ENCODE measurements around the gene GHR.
A peak's percentile ranks its signal among the peaks of the same experiment; 100 is the strongest.
"Not testable (repeated sequence)": the region's sequence is repeated elsewhere in the genome, so short reads cannot be mapped to it uniquely, and the experiment has no call there.

Gene GHR

DNA sequence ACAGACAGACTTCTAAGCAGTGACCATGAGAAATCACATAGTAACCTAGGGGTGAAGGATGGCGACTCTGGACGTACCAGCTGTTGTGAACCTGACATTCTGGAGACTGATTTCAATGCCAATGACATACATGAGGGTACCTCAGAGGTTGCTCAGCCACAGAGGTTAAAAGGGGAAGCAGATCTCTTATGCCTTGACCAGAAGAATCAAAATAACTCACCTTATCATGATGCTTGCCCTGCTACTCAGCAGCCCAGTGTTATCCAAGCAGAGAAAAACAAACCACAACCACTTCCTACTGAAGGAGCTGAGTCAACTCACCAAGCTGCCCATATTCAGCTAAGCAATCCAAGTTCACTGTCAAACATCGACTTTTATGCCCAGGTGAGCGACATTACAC is 295.4 kb downstream of the GHR start:
- no peak for DNase-seq (ENCODE audit: low read depth)

DNA sequence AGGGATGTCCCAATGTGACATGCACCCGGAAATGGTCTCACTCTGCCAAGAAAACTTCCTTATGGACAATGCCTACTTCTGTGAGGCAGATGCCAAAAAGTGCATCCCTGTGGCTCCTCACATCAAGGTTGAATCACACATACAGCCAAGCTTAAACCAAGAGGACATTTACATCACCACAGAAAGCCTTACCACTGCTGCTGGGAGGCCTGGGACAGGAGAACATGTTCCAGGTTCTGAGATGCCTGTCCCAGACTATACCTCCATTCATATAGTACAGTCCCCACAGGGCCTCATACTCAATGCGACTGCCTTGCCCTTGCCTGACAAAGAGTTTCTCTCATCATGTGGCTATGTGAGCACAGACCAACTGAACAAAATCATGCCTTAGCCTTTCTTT is 295.8 kb downstream of the GHR start:
- no peak for DNase-seq (ENCODE audit: low read depth)

DNA sequence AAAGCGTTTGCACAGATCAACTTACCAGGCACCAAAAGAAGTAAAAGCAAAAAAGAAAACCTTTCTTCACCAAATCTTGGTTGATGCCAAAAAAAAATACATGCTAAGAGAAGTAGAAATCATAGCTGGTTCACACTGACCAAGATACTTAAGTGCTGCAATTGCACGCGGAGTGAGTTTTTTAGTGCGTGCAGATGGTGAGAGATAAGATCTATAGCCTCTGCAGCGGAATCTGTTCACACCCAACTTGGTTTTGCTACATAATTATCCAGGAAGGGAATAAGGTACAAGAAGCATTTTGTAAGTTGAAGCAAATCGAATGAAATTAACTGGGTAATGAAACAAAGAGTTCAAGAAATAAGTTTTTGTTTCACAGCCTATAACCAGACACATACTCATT is 297.0 kb downstream of the GHR start:
- DNase-seq (ENCODE audit: low read depth): no peak

- no peak for DNase-seq (ENCODE audit: low read depth)
Measured at GRCh38 chr5:42721484-42721883, 298.2 kb downstream of the GHR start.

DNA sequence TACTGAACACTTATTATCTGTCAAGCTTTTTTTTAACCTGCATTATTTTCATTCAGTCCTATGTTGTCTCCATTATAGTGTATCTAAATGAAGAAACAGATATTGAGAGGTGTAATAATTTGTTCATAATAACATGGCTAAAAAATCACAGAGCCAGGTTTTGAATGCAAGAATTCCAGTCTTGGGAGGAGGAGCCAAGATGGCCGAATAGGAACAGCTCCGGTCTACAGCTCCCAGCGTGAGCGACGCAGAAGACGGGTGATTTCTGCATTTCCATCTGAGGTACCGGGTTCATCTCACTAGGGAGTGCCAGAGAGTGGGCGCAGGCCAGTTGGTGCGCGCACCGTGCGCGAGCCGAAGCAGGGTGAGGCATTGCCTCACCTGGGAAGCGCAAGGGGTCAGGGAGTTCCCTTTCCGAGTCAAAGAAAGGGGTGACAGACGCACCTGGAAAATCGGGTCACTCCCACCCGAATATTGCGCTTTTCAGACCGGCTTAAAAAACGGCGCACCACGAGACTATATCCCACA is 311.4 kb downstream of the GHR start:
- not testable (repeated sequence) for DNase-seq (ENCODE audit: low read depth)

DNA sequence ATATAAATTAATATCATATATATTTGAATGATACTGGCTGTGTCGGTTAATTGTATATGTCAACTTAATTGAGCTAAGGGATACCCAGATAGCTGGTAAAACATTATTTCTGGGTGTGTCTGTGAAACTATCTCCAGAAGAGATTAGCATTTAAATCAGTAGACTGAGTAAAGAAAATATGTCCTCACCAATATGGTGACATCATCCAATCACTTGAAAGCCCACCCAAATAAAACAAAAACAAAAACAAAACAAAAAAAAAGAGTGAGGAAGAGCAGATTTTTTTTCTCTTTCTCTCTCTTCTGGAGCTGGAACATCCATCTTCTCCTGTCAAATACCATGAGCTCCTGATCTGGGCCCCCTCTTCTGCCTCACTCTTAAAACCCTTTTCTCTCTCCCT is 317.7 kb downstream of the GHR start:
- DNase-seq (ENCODE audit: low read depth): no peak

DNA sequence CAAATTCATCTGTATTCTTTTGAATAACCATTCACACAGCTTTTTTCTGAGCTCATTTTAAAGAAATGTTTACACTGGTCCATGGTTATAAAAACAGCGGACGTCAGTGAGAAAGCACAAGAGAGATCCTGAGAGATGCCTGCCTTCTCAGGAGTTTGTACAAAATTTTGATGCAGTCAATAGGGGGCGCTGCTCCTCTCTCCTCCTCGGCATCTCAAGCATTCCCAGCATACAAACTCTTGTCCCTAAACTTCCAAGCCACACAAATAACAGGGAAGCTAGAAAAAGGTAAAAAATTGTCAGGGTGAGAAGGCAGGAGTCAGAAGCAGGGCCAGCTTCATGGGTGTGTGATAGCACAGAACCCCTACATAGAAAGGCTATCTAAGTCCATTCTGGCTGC is 322.2 kb downstream of the GHR start:
- DNase-seq (ENCODE audit: low read depth): no peak

GRCh38 chr5:42745856-42746255 is 322.6 kb downstream of the GHR start:
- DNase-seq (ENCODE audit: low read depth): no peak

DNA sequence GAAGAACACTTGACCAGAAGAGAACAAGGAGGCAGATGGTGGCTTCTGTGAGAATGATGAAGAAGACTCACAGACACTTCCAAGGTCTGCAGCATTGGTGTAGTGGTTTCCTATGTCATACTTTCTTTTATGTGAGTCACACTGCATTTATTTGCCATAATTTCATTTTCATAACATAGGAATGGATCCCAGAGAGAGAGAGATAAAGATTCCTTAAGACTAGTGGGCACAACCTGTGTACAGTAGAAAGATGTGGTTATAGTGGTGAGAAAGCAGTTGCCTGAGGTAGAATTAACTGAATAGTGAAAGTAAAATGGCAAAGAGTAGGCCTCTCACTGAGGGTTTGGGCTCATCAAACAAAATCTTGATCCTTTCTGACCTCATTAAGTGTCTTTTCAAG is 325.8 kb downstream of the GHR start:
- no peak for DNase-seq (ENCODE audit: low read depth)

DNA sequence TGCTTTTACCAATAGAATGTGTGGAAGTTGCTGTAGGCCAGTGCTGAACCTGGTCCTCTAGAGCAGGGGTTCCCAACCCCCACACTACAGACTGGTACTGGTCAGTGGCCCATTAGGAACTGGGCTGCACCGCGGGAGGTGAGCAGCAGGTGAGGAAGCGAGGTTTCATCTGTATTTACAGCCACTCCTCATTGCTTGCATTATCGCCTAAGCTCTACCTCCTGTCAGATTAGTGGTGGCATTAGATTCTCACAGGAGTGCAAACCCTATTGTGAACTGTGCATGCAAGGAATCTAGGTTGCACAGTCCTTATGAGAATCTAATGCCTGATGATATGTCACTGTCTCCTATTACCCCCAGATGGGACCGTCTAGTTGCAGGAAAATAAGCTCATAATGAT is 327.3 kb downstream of the GHR start:
- no peak for DNase-seq (ENCODE audit: low read depth)

GRCh38 chr5:42751044-42751443 is 327.8 kb downstream of the GHR start:
- no peak for DNase-seq (ENCODE audit: low read depth)

- no peak for DNase-seq (ENCODE audit: low read depth)
Measured at GRCh38 chr5:42753099-42753498, 329.9 kb downstream of the GHR start.

GRCh38 chr5:42756606-42757601 is 333.7 kb downstream of the GHR start, which contains the start of gene CCDC152:
Gene CCDC152, plus strand, starts transcription at chr5:42756818. Its CDS starts 2,304 bp downstream, at chr5:42759122.
- DNase-seq (ENCODE audit: low read depth): peak; percentile 27

DNA sequence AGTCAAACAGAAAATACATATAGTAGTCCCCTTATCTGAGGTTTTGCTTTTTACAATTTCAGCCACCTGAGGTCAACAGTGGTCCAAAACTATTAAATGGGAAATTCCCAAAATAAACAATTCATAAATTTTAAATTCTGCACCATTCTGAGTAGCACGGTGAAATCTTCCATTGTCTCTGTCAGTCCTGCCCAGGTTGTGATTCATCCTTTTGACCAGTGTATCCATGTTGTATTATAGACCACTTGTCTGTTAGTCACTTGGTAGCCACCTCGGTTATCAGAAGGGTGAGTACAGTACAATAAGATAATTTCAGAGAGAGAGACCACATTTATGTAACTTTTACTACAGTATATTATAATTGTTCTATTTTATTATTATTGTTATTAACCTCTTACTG is 336.2 kb downstream of the GHR start:
- no peak for DNase-seq (ENCODE audit: low read depth)

DNA sequence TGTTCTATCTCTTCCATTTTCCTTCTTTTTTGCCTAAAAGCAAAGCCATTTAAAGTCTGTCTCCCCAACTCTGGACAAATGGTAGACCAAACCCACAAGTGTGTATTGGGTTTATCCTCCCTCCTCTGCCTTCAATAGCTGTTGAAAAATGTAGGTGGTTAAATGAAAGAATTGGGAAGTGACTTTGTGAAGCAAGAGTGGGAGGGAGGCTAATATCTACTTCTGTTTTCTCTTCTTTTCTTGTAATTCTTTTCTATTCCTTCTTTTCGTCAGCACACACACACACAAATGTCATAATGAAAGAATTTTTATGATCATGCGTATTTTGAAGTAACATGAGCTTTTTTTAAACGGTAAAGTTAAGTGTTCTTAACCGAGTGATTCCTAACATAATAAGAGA is 337.2 kb downstream of the GHR start:
- no peak for DNase-seq (ENCODE audit: low read depth)

DNA sequence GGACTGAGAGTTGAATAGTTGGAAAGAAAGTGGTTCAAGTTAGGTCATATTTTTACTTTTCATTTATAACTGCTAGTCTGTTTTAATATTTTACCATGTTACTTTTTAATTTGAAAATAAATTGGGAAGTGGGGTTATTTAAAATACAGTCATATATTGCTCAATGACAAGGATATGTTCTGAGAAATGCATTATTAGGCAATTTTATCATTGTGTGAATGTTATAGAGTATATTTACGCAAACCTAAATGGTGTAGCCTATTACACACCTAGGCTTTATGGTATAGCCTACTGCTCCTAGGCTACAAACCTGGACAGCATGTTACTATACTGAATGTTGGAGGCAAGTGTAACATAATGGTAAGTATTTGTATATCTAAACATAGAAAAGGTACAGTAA is 338.6 kb downstream of the GHR start:
- no peak for DNase-seq (ENCODE audit: low read depth)

- DNase-seq (ENCODE audit: low read depth): peak; percentile 33
Measured at GRCh38 chr5:42767491-42768105, 344.4 kb downstream of the GHR start.

DNA sequence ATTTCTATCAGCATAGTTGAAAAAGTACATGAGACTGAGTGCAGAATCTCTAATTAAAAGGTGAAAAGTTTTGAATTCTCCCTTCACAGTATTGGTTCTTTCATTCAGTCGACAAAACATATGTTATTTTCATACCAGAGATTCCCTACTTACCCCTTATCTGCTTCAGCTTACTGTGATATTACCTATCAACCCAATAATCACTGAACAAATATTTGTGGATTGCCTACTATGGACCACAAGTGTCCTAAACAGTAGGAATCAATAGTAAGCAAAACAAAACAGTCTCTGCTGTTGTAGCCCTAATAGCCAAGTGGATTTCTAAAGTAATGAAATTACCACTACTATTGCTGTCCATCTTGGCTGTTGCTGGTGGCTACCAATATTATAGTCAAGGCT is 344.9 kb downstream of the GHR start:
- DNase-seq (ENCODE audit: low read depth): no peak

DNA sequence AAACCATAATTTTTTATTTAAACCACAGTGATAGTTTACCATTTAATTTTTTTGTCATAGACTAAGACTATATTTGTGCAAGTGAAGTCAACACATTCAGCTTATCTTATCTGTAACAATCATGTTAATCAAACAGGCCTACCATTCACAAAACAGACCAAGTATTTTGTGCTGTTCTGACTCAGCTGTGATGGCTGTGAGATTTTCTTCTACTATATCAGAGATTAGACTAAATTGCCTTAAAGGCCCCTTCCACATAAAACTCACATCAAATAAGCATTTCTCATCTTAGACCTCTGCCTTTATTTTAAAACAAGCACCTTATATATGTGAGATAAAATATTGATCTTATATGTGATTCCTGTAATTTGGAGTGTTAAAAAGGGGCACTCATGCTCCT is 346.8 kb downstream of the GHR start:
- DNase-seq (ENCODE audit: low read depth): no peak
